Transverse colon (tissue), 4 donors: ENCODE measurements around the gene ATOSA. TPM values are rescaled to one million over a fixed set of nuclear protein-coding genes. Genes with fewer than 3 reads are reported as not detected.

Experiments
- DNase-seq: peaks from one replicate; pipeline ENCODE4 v3.0.0-alpha.2; 2019
- H3K27ac ChIP-seq, 4 donors: fragments of 200-600 bp; sonication (generic); 2 replicates each; pipeline ENCODE4 v1.5.1; 2016 to 2018; ENCODE audit warnings: inconsistent platforms in 4 of 4
- H3K27me3 ChIP-seq: fragments of 200-600 bp; sonication (generic); 2 replicates; pipeline ENCODE4 v1.5.1; 2017; ENCODE audit warnings: inconsistent platforms
- H3K36me3 ChIP-seq, 4 donors: fragments of 200-600 bp; sonication (generic); 2 replicates each; pipeline ENCODE4 v1.5.1; 2017 to 2019; ENCODE audit warnings: inconsistent platforms in 4 of 4
- H3K4me1 ChIP-seq, 4 donors: fragments of 200-600 bp; sonication (generic); 2 replicates each; pipeline ENCODE4 v1.5.1; 2017 to 2020; ENCODE audit warnings: inconsistent platforms in 4 of 4
- H3K4me3 ChIP-seq, 4 donors: fragments of 200-600 bp; sonication (generic); 1 replicate in 1 of 4; 2 replicates in 3 of 4; pipeline versions ENCODE4 v1.5.1 to v1.6.1; 2017 to 2019; ENCODE audit warnings: inconsistent platforms in 4 of 4
- H3K9me3 ChIP-seq, 2 donors: fragments of 200-600 bp; sonication (generic); 2 replicates each; pipeline ENCODE4 v1.5.1; 2017 to 2019; ENCODE audit warnings: inconsistent platforms in 2 of 2
- CTCF ChIP-seq, 5 experiments: fragments of 200-600 bp in 3 of 5; fragments of 450-650 bp in 2 of 5; sonication (generic) in 3 of 5; IDR thresholded peaks; 1 replicate in 2 of 5; 2 replicates in 3 of 5; pipeline ENCODE4 v1.5.1; 2016 to 2017; ENCODE audit warnings: antibody characterized with exemption in 5 of 5, inconsistent platforms in 3 of 5, mild to moderate bottlenecking in 2 of 5, moderate library complexity in 1 of 5
- EP300 ChIP-seq: sonication (generic); formaldehyde crosslinking; IDR thresholded peaks from one replicate; pipeline ENCODE4 v1.6.1; 2017; ENCODE audit warnings: antibody characterized with exemption, low read depth
- POLR2A ChIP-seq: fragments of 450-650 bp; IDR thresholded peaks from one replicate; pipeline ENCODE4 v1.6.1; 2016; ENCODE audit warnings: antibody characterized with exemption, mild to moderate bottlenecking, moderate library complexity
- POLR2AphosphoS5 ChIP-seq, 3 donors: sonication (generic); formaldehyde crosslinking; IDR thresholded peaks; one replicate each; pipeline ENCODE4 v1.6.1; 2016; ENCODE audit warnings: antibody characterized with exemption in 3 of 3
- WGBS, 2 donors: methylation state at CpG; one replicate each; pipeline ENCODE4 v1.1.5; 2018; ENCODE audit warnings: low coverage in 1 of 2; 5-methylcytosine and 5-hydroxymethylcytosine counted together
- in situ Hi-C, 4 donors: fragments of 200-750 bp; cut with MboI; loops; one replicate each; pipeline versions ENCODE4 v1.15.0 to v1.15.1; 2017; ENCODE audit warnings: low sequenced_read_pairs in 3 of 4, low pct_ligation_motif_present in 1 of 4, low pct_unique_long_range_greater_than_20kb in 1 of 4
- intact Hi-C: fragments of 100-400 bp; cut with DNase I; formaldehyde crosslinking; loops from one replicate; pipeline ENCODE4 v1.15.1; 2023; ENCODE audit warnings: low total_unique reads
- total RNA-seq, 4 donors: library from RNA; depleted of rRNA; stranded (reverse); fragments of >200 nt; gene quantifications; one replicate each; pipeline ENCODE4 v1.1.0, GENCODE V29; 2016

ATOSA gene
- total RNA-seq, 4 donors from 2014 or later = 41.0 to 149 (median 84.5) TPM

GRCh38 chr15:52718551-52718950 lies 39.4 kb upstream of the ATOSA start:
- intact Hi-C loops (no loop called here), in situ Hi-C loops (no loop called here)
- Histone ChIP-seq H3K4me3 (no peak overlapping the region), H3K4me1 (no peaks in the 10 kb centered on the region), H3K9me3 (no peaks in the 10 kb centered on the region), H3K27me3 (no peaks in the 10 kb centered on the region), H3K36me3 (no peaks in the 10 kb centered on the region), H3K27ac (no peak overlapping the region)
- TF ChIP-seq POLR2AphosphoS5 (IDR thresholded peaks at IDR 0.05) = no peak
- TF ChIP-seq EP300 = no peak
- TF ChIP-seq CTCF (IDR thresholded peaks at IDR 0.05) = no peak
- TF ChIP-seq POLR2A = no peak
- DNase-seq = no peak
- 48 to 64% methylated on average over 2 of the region's 2 CpGs for WGBS, 2 donors

GRCh38 chr15:52717924-52718323 lies 38.7 kb upstream of the ATOSA start:
- in situ Hi-C loops = no loop called here

GRCh38 chr15:52717481-52717880 lies 38.3 kb upstream of the ATOSA start:
- no peak overlapping the region for H3K27ac ChIP-seq
- H3K36me3 ChIP-seq = no peaks in the 10 kb centered on the region
- DNase-seq = no peak
- intact Hi-C loops = no loop called here
- H3K4me3 ChIP-seq = no peak overlapping the region
- no peaks in the 10 kb centered on the region for H3K27me3 ChIP-seq
- no peaks in the 10 kb centered on the region for H3K9me3 ChIP-seq
- 61 to 85% methylated on average over 3 to 6 of the region's 6 CpGs for WGBS, 2 donors
- TF ChIP-seq EP300 (no peak), POLR2AphosphoS5 (IDR thresholded peaks at IDR 0.05) (no peak), CTCF (IDR thresholded peaks at IDR 0.05) (no peak), POLR2A (no peak)
- no peaks in the 10 kb centered on the region for H3K4me1 ChIP-seq
- in situ Hi-C loops = no loop called here

More at GRCh38 chr15:52717924-52718323, 38.7 kb upstream of the ATOSA start:
- DNase-seq = no peak
- Histone ChIP-seq H3K9me3 (no peaks in the 10 kb centered on the region), H3K4me3 (no peak overlapping the region), H3K36me3 (no peaks in the 10 kb centered on the region), H3K27me3 (no peaks in the 10 kb centered on the region), H3K27ac (no peak overlapping the region), H3K4me1 (no peaks in the 10 kb centered on the region)
- TF ChIP-seq POLR2A (no peak), CTCF (IDR thresholded peaks at IDR 0.05) (no peak), POLR2AphosphoS5 (IDR thresholded peaks at IDR 0.05) (no peak), EP300 (no peak)
- 85 to 92% methylated on average over 4 to 6 of the region's 6 CpGs for WGBS, 2 donors
- intact Hi-C loops = no loop called here

GRCh38 chr15:52716536-52716935 lies 37.3 kb upstream of the ATOSA start:
- 43 to 100% methylated on average over 1 to 2 of the region's 2 CpGs for WGBS, 2 donors
- in situ Hi-C loops = no loop called here
- no peak for TF ChIP-seq EP300
- no peak for TF ChIP-seq POLR2A
- TF ChIP-seq CTCF (IDR thresholded peaks at IDR 0.05) = no peak
- TF ChIP-seq POLR2AphosphoS5 (IDR thresholded peaks at IDR 0.05) = no peak
- DNase-seq = no peak
- Histone ChIP-seq H3K36me3 (no peaks in the 10 kb centered on the region), H3K9me3 (no peaks in the 10 kb centered on the region), H3K27me3 (no peaks in the 10 kb centered on the region), H3K4me3 (no peak overlapping the region), H3K4me1 (no peaks in the 10 kb centered on the region), H3K27ac (no peak overlapping the region)
- intact Hi-C loops = no loop called here
